Effector memory CD8-positive, alpha-beta T cell (primary cell): ENCODE results near the gene SH3YL1.
"Not testable (repeated sequence)": the region's sequence is repeated elsewhere in the genome, so short reads cannot be mapped to it uniquely, and the experiment has no call there.

ENCODE experiments used
- ATAC-seq: fragments of 150-1000 bp; cut with Tn5 transposase; replicated peaks from 2 replicates; pipeline ENCODE4 v1.10.0; 2021; ENCODE audit warnings: mild to moderate bottlenecking, moderate library complexity
- DNase-seq, 3 experiments: peaks; one replicate each; pipeline ENCODE4 v3.0.0; 2021
- H3K27ac Mint-ChIP-seq, 2 donors: one replicate each; pipeline ENCODE4 v1.8.0; 2022; ENCODE audit warnings: mild to moderate bottlenecking in 2 of 2, mixed read lengths in 2 of 2, moderate library complexity in 2 of 2
- H3K27me3 Mint-ChIP-seq, 2 donors: one replicate each; pipeline ENCODE4 v1.8.0; 2022; ENCODE audit warnings: mixed read lengths in 2 of 2
- H3K36me3 Mint-ChIP-seq: one replicate; pipeline ENCODE4 v1.8.0; 2022; ENCODE audit warnings: mild to moderate bottlenecking, moderate library complexity, mixed read lengths; ENCODE audit not compliant: insufficient read depth
- H3K4me1 Mint-ChIP-seq, 2 donors: one replicate each; pipeline ENCODE4 v1.8.0; 2022; ENCODE audit warnings: low read depth in 2 of 2, mixed read lengths in 2 of 2
- H3K4me3 Mint-ChIP-seq, 2 donors: one replicate each; pipeline ENCODE4 v1.8.0; 2022; ENCODE audit warnings: mild to moderate bottlenecking in 2 of 2, mixed read lengths in 2 of 2, moderate library complexity in 2 of 2
- H3K9me3 Mint-ChIP-seq, 2 donors: one replicate each; pipeline ENCODE4 v1.8.0; 2022; ENCODE audit warnings: mixed read lengths in 2 of 2

Gene SH3YL1

GRCh38 chr2:191311-192190 lies 72.3 kb downstream of the SH3YL1 start:
- Mint-ChIP-seq H3K27me3 (peaks cover 0 to 5% of the 10 kb centered on the region in 2 donors), H3K27ac (peak overlapping the region in 1 of 2 donors; percentile 28)
- no peak for DNase-seq

GRCh38 chr2:187825-188224 lies 76.0 kb downstream of the SH3YL1 start:
- Mint-ChIP-seq H3K27ac (no peak overlapping the region), H3K4me1 (peaks cover 7 to 8% of the 10 kb centered on the region in 2 donors), H3K27me3 (peaks cover 0 to 10% of the 10 kb centered on the region in 2 donors), H3K9me3 (peaks cover 6 to 16% of the 10 kb centered on the region in 2 donors), H3K36me3 (no peaks in the 10 kb centered on the region), H3K4me3 (no peak overlapping the region)
- DNase-seq (no peak), ATAC-seq (no peak)

More at GRCh38 chr2:191311-192190, 72.3 kb downstream of the SH3YL1 start:
- Mint-ChIP-seq H3K4me3 (no peak overlapping the region), H3K9me3 (peaks cover 5 to 16% of the 10 kb centered on the region in 2 donors), H3K4me1 (peaks cover 13 to 15% of the 10 kb centered on the region in 2 donors), H3K36me3 (no peaks in the 10 kb centered on the region)
- ATAC-seq = no peak

GRCh38 chr2:185221-185620 lies 78.6 kb downstream of the SH3YL1 start:
- peaks cover 3 to 4% of the 10 kb centered on the region in 2 donors for H3K4me1 Mint-ChIP-seq
- no peak overlapping the region for H3K27ac Mint-ChIP-seq
- ATAC-seq = no peak
- H3K36me3 Mint-ChIP-seq = no peaks in the 10 kb centered on the region
- peaks cover 7 to 16% of the 10 kb centered on the region in 2 donors for H3K9me3 Mint-ChIP-seq
- H3K27me3 Mint-ChIP-seq = peaks cover 0 to 10% of the 10 kb centered on the region in 2 donors
- DNase-seq = no peak
- H3K4me3 Mint-ChIP-seq = no peak overlapping the region

GRCh38 chr2:184695-185094 lies 79.1 kb downstream of the SH3YL1 start:
- ATAC-seq (no peak), DNase-seq (no peak)
- H3K4me1 Mint-ChIP-seq = peaks cover 3 to 4% of the 10 kb centered on the region in 2 donors
- H3K27ac Mint-ChIP-seq = no peak overlapping the region
- H3K4me3 Mint-ChIP-seq = no peak overlapping the region
- H3K36me3 Mint-ChIP-seq = no peaks in the 10 kb centered on the region
- H3K27me3 Mint-ChIP-seq = peaks cover 0 to 10% of the 10 kb centered on the region in 2 donors
- peaks cover 7 to 16% of the 10 kb centered on the region in 2 donors for H3K9me3 Mint-ChIP-seq

- Mint-ChIP-seq H3K27me3 (peaks cover 0 to 4% of the 10 kb centered on the region in 2 donors), H3K9me3 (peaks cover 4 to 5% of the 10 kb centered on the region in 2 donors), H3K27ac (no peak overlapping the region), H3K4me1 (peaks cover 7 to 8% of the 10 kb centered on the region in 2 donors), H3K36me3 (no peaks in the 10 kb centered on the region), H3K4me3 (no peak overlapping the region)
- DNase-seq = no peak
- ATAC-seq = no peak
Observed at GRCh38 chr2:182509-183122, 81.2 kb downstream of the SH3YL1 start.

- DNase-seq (no peak), ATAC-seq (no peak)
- no peaks in the 10 kb centered on the region for H3K27me3 Mint-ChIP-seq
- peaks cover 0 to 2% of the 10 kb centered on the region in 2 donors for H3K9me3 Mint-ChIP-seq
- no peak overlapping the region for H3K27ac Mint-ChIP-seq
- H3K4me1 Mint-ChIP-seq = peaks cover 22 to 27% of the 10 kb centered on the region in 2 donors
- H3K36me3 Mint-ChIP-seq = no peaks in the 10 kb centered on the region
- H3K4me3 Mint-ChIP-seq = no peak overlapping the region
Observed at GRCh38 chr2:180311-180710, 83.5 kb downstream of the SH3YL1 start.

GRCh38 chr2:179886-180285 lies 83.9 kb downstream of the SH3YL1 start:
- no peak for ATAC-seq
- H3K4me3 Mint-ChIP-seq = no peak overlapping the region
- peaks cover 22 to 31% of the 10 kb centered on the region in 2 donors for H3K4me1 Mint-ChIP-seq
- no peaks in the 10 kb centered on the region for H3K36me3 Mint-ChIP-seq
- DNase-seq = no peak
- no peak overlapping the region for H3K27ac Mint-ChIP-seq
- H3K9me3 Mint-ChIP-seq = peaks cover 0 to 2% of the 10 kb centered on the region in 2 donors
- no peaks in the 10 kb centered on the region for H3K27me3 Mint-ChIP-seq

- Mint-ChIP-seq H3K36me3 (no peaks in the 10 kb centered on the region), H3K4me1 (peaks cover 18 to 28% of the 10 kb centered on the region in 2 donors), H3K27ac (peak overlapping the region; percentile 2 to 59), H3K9me3 (no peaks in the 10 kb centered on the region), H3K27me3 (no peaks in the 10 kb centered on the region), H3K4me3 (peak overlapping the region in 1 of 2 donors; percentile 66)
- ATAC-seq (no peak), DNase-seq (no peak)
Observed at GRCh38 chr2:177733-178132, 86.1 kb downstream of the SH3YL1 start.

GRCh38 chr2:176917-177316 lies 86.9 kb downstream of the SH3YL1 start:
- Mint-ChIP-seq H3K36me3 (no peaks in the 10 kb centered on the region), H3K27me3 (no peaks in the 10 kb centered on the region), H3K4me1 (peaks cover 18 to 28% of the 10 kb centered on the region in 2 donors), H3K27ac (peak overlapping the region; percentile 59 to 84), H3K9me3 (no peaks in the 10 kb centered on the region), H3K4me3 (peak overlapping the region; percentile 58 to 66)
- DNase-seq (no peak), ATAC-seq (no peak)

- Mint-ChIP-seq H3K4me1 (peaks cover 18 to 28% of the 10 kb centered on the region in 2 donors), H3K4me3 (peak overlapping the region; percentile 58 to 61), H3K36me3 (no peaks in the 10 kb centered on the region), H3K9me3 (no peaks in the 10 kb centered on the region), H3K27ac (peak overlapping the region in 1 of 2 donors; percentile 84), H3K27me3 (no peaks in the 10 kb centered on the region)
- DNase-seq (peak; percentile 41 to 54 (median 47)), ATAC-seq (peak; percentile 99)
Observed at GRCh38 chr2:175880-176820, 87.7 kb downstream of the SH3YL1 start.

GRCh38 chr2:175161-175786 lies 88.6 kb downstream of the SH3YL1 start:
- H3K27ac Mint-ChIP-seq = no peak overlapping the region
- H3K4me3 Mint-ChIP-seq = peak overlapping the region; percentile 58 to 61
- DNase-seq = no peak
- no peaks in the 10 kb centered on the region for H3K36me3 Mint-ChIP-seq
- no peaks in the 10 kb centered on the region for H3K27me3 Mint-ChIP-seq
- ATAC-seq = no peak
- H3K4me1 Mint-ChIP-seq = peaks cover 18 to 28% of the 10 kb centered on the region in 2 donors
- no peaks in the 10 kb centered on the region for H3K9me3 Mint-ChIP-seq

GRCh38 chr2:172120-172519 lies 91.7 kb downstream of the SH3YL1 start:
- DNase-seq, H3K27ac Mint-ChIP-seq, ATAC-seq, H3K36me3 Mint-ChIP-seq, H3K4me3 Mint-ChIP-seq, H3K9me3 Mint-ChIP-seq: not testable (repeated sequence)
- peaks cover 25% of the 10 kb centered on the region in 2 donors for H3K27me3 Mint-ChIP-seq
- peaks cover 8 to 18% of the 10 kb centered on the region in 2 donors for H3K4me1 Mint-ChIP-seq
